ENCODE data around the gene KCTD13.
"Not testable (repeated sequence)": the region's sequence is repeated elsewhere in the genome, so short reads cannot be mapped to it uniquely, and the experiment has no call there.

The KCTD13 gene

DNA sequence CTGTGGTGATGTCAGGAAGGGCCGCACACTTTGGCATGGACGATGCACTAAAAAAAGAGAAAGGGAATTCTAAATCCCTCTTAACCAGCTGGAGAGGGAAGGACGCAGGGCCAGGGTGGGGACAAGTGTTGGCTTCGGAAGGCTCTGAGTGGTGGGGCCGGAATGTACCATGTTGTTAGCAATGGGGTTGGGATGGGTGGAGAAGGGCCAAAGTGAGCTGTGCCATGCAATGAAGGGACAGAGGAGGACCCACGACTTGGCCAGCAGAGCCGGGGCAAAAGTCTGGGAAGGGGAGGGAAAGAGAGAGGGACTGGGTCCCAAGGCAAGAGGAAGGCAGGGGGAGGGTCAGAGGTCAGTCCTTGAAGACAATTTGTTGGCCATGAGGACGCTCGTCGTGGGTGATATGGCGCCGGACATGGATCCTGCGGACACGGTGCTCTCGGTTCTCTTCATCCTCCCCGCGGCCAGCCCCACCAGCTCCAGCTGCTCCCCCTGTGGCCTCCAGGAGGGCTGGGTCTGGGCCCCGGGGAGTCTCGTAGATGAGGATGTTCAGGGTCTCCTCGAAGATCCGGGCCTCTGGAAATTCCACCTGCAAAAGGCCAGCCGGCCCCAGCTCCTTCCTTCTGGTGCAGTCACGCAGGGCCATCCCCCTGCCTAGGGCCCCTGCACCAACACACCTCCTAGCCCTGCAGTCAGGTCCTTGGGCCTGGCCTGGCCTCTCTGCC lies 19.3 kb downstream of the KCTD13 start:
- no peak for DNase-seq (ENCODE audit: low spot score)

DNA sequence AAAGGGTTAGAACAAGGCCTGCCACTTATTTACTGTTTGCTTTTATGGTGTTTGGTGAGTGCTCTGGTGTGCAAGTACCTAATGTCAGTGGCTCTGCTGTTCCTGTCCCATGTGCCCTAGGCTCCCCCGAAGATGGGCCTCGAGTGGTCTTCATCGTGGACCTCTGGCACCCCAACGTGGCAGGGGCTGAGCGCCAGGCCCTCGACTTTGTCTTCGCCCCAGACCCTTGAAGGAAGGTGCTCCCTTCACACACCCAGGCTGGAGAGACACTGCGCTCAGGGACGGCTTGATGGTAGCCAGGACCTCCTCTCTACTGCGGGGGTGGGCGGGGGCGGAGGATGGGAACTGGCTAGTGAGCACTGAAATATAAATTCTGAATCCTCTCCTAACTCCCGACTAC lies 20.4 kb downstream of the KCTD13 start:
- DNase-seq (ENCODE audit: low spot score), result no peak

DNA sequence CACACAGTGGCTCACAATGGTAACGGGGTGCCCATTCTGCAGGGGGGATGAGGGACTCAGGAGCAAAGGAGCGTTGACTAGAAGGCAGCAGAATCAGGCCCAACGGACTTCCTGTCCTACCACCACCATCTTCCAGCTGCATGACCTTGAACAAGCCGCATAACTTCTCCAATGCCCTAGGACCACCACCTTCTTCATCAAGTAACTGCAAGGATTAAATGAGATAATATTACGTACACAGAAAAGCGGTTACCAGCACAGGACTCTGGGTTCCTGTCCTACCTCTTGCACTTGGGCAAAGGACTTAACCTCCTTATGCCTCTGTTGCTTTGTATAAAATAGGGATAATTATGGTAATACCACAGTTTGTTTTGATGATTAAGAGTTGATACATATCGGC lies 21.1 kb downstream of the KCTD13 start:
- no peak for DNase-seq (ENCODE audit: low spot score)

DNA sequence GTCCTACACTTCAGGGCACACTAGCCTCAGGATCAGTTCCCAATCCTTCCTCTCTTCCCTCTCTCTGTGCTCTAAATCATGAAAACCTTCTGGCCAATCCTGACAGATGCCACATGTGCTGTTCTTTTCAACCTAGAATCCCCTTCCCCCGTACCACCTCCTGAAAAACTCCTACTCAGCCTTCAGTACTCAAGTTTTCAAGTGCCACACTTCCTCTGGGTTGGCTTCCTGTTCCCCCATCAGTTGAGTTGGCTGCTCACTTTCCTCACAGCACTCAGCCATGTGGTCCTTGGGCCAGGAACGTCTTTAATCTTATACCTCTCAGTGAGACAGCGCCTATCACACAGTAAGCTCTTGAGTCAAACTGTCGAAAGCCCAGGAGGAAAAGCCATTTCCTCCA lies 22.4 kb downstream of the KCTD13 start:
- no peak for DNase-seq (ENCODE audit: low spot score)

DNA sequence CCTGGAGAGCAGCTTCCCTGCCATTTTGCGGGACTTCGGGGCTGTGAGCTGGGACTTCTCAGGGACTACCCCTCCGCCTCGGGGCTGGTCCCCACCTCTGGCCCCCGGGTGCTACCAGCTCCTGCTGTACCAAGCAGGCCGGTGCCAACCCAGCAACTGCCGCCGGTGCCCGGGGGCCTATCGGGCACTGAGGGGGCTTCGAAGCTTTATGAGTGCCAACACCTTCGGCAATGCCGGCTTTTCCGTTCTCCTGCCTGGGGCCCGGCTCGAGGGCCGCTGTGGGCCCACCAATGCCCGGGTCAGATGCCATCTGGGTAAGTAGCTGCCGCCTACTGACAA lies 24.4 kb downstream of the KCTD13 start:
- DNase-seq (ENCODE audit: low spot score), result no peak

DNA sequence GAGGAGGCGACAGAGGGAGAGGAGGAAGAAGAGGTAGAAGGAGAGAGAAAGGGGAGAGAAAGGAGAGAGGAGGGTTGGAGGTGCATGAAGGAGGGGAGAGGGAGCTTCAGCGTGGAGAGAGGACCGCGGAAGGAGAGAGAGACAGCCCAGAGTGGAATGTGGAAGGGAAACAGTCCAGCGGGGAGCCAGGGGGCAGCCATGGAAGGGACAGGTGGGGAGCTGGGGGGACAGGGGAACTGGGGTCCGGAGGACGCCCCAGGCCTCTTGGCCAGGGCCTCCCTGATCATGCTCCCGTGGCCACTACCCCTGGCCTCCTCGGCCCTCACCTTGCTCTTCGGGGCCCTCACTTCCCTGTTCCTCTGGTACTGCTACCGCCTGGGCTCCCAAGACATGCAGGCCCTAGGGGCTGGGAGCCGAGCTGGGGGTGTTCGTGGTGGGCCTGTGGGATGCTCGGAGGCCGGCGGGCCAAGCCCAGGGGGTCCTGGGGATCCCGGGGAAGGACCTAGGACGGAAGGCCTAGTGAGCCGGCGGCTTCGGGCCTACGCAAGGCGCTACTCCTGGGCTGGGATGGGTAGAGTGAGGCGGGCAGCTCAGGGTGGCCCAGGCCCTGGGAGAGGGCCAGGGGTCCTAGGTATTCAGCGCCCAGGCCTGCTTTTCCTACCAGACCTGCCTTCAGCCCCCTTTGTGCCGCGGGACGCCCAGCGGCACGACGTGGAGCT lies 25.0 kb downstream of the KCTD13 start:
- DNase-seq (ENCODE audit: low spot score), result no peak

DNA sequence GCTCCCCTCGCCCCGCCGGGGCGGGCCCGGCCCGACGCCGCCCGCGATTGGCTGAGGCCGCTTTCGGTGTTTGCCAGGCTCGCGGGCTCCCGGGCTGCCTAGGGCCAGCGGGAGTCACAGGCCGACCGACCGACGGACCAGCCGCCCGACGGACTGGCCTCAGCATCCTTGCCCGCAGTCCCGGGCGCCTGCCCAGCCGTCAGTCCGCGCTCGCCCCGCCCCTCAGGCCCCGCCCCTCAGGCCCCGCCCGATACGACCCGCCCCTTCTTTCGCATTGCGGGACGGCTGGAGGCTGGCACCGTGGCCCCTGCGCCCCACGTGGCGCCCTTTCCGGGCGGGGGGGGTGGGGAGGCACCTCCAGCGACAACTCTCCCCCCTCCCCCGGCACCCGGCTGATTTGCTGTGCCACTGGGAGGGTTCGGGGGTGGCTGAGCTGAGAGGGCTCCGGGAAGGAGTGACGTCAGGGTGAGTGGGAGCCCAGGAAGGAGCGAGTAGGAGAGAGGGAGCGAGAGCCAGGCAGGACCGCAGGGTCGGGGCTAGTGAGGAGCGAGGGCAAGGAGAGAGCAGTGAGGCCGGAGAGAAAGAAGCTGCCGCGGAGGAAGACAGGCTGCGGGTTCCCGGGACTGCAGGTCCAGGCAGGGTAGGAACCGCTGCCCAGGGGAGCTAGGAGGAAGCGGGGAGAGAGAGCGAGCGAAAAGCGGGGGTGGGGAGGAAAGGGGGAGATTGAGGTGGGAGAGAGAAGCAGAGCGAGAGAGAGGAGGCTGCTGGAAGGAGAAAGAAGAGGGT lies 25.7 kb downstream of the KCTD13 start, which contains the start of gene ASPHD1:
ASPHD1 (plus strand) TSS at position 387 of the 786 bp plus-strand sequence. CDS start 484 bp downstream, outside the sequence.
- peak; percentile 75 for DNase-seq (ENCODE audit: low spot score)

DNA sequence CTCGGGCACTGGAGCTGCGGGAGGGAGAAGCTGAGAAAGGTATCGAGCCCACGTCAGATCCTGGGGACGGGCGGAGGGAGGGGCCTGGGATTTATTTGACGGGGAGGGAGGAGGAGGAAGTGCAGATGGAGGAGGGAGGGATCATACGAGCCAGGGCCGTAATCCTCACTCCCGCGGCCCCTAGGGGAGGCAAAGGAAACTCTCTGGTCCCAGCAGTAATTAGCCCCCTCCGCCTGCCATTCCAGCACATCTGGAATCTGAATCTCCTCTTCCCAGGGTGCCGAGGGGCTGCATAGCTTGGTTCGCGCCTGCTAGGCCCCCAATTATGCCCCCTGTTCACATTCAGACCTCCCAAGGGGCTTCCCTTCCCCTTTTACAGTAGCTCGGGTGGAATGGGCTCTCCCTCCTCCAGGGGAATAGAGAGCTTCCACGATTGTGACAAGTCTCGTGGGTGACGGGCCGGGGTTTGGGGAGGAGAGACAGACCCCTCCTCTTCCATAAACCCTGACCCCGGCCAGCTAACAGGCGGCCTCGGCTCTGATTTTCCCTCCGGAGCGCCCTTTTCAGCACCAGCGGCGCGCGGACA lies 26.4 kb downstream of the KCTD13 start, which contains the start of gene SEZ6L2:
SEZ6L2 (minus strand) TSS at position 35 of the 586 bp plus-strand sequence. CDS start 531 bp downstream, outside the sequence.
- peak; percentile 88 for DNase-seq (ENCODE audit: low spot score)

DNA sequence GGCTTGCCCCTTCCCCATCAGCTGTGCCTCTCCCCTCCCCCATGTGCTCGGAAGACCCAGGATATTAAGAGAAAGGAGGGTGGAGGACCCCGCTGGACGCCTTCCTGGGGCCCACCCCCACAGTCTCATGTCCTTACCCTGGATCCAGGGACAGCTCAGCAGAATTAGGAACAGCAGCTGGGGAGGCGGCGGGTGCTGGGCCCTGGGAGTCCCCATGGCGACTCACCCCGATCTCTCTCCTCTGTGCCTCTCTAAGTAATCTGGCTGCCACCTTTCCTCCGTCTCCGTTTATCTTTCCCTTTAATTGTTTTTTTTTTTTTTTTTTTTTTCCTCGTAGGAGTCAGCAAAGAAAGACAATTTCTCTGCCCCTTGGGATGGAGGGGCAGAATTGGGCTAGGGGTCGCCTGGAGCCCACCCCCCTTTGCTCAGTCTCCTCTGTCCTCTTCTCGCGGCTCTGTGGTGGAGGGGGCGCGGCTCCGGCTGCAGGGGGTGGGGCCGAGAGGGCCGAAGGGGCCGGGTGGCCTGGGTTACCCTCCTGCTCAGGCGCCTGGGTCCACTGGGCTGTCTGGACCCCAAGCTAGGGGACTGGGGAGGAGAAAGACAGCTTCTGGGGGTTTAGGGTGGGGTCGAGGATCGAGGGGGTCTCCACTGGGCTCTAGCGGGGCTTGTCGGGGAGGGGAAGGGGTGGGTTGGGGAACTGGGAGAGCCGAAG lies 27.1 kb downstream of the KCTD13 start:
- DNase-seq (ENCODE audit: low spot score), result peak; percentile 14

DNA sequence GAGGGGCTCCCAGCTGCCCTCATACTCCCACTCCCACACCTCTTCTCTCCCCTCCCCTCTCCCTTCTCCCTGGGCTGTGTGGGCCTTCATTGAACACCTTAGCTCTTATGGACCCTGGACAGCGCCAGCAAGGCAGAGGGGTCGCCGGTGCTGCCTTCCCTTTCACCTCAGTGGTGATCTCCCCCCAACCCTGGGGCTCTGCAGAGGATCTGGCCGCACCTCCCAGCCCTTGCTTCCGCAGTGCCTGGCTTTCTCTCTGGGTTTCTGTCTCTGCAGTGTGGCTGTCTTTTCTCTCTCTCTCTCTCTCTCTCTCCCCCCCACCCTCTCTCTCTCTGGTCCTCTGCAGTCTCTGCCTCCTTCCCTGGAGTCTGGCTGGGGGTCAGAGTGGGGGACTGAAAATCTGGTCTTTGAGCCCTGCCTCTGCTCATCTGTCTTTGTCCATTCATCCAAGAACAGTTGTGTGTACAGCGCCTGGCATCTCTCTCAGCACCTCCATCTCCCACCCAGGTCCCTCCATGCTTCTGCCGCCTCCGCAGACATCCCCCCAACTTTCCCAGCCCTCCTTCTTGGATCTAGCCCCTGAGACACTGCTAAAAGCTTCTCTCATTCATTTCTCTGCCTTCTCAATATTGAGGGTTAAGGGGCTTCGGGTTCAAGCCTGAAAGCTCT lies 27.8 kb downstream of the KCTD13 start:
- DNase-seq (ENCODE audit: low spot score), result no peak

DNA sequence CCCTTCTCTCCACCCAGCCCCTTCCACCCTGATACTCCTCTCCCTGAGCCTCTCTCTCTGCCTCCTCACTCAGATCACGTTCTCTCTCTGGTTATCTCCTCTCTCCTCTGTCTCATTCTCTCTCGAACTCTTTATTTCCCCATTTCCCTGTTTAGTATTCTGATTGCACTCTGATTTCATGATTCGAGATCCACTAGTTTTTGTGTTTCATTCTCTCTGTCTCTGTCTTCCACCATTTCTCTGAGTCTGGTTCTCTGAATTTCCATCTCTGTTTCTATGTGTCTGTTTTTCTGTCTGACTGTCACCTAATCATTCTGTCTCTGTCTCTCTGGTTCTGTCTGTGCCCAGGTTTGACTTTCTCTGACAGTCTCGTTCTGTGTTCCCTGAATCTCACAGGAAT lies 28.7 kb downstream of the KCTD13 start:
- no peak for DNase-seq (ENCODE audit: low spot score)

DNA sequence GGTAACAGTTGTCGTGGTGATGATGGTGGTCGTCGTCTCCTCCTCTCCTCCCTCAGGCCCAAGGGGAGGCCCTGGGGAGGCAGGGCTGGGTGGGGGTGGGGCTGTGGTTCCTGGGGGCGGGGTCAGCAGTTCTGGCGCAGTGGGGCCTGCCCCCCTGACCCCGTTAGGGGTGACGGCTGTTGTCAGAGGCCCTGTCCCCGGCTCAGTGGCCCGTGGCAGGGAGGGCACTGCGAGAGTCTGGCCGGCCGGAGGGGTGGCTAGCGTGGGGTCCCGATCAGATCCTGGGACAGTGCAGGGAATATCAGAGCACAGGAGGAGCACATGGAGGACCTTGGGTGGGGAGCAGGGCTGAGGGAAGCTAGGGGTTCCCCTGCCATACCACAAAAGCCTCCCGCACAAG lies 29.2 kb downstream of the KCTD13 start:
- no peak for DNase-seq (ENCODE audit: low spot score)

DNA sequence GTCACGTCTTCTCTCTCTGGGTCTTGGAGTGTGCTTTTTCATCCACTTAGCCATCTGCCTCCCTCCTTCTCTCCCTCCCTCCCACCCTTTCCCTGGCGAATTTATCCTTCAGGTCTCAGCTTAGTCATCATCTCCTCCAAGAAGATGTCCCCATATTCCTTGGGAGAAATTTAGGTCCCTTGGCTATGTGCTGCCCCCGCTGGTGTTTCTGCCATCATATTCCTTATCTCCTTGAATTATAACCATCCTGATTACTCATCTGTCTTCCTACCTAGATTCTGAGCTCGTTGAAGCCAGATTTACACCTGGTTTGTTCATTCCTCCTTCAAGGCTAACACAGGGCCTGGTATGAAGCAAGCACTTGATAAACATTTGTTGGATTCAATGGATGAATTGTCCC lies 31.7 kb downstream of the KCTD13 start:
- DNase-seq (ENCODE audit: low spot score), result no peak

DNA sequence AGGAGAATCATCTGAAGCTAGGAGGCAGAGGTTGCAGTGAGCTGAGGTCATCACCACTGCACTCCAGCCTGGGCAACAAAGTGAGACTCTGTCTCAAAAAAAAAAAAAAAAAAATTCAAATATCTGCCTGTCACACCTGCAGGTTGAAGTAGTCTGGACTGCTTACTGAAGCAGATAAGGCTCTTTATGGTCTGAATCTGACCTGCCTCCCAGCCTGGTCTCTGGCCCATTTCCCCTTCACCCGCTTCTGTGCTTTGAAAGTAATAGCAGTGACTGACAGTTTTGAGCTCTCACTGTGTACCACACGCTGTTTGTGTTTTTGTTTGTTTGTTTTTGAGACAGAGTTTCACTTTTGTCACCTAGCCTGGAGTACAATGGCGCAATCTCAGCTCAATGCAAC lies 32.5 kb downstream of the KCTD13 start:
- DNase-seq (ENCODE audit: low spot score), result no peak

DNA sequence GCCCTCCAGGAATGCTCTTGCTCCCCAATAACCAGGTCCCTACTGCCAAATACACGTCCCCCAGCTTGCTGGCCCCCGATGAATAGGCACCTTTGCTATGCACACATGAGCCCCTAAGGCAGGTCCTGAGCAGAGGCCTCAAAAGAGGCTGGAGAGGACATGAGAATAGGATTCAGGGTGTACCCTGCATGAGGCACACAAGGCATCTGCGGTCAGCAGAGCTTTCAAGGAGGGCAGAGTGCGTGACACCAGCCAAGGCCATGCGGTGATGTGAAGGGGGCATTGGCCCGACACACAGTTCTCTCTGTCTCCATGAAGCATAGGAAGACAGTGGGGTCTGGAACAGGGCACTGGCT lies 33.6 kb downstream of the KCTD13 start:
- no peak for DNase-seq (ENCODE audit: low spot score)

DNA sequence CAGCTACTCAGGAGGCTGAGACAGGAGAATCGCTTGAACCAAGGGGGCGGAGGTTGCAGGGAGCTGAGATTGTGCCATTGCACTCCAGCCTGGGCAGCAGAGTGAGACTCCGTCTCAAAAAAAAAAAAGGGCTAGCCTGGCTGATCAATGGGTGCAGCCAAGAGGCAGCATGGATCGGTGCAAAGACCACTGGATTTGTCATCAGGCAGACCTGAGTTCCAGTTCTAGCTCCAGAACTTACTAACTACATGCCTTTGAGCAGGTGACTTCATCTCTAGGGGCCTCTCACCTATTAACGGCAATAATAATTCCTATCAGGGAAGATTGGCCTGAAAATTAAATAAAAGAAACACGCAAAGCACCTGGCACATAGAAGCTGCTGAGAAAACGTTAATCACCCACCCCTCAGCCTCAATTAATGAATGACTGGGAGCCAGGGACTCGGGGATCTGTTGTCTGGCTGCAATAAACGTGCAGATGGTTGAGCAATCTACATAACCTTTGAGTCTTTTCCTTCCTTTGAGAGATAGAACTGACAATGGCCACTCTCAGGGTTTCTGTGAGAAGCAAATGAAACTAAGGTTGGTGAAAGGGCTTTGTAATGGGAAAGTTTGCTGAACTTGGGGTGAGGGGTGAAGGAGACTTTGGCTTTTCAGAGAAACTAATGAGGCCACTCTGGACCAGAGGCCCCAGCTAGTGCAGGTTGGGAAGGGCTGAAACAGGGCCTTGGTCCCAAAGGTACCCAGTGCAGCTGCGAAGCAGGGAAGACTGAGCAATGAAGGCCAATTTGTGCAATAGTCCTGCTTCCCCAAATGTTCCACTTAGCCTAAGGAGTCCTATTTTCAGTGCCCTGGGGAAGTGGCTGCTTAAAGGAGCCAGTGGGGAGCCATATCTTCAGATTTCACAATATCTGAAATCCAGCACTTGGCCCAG lies 34.2 kb downstream of the KCTD13 start:
- DNase-seq (ENCODE audit: low spot score), result no peak

DNA sequence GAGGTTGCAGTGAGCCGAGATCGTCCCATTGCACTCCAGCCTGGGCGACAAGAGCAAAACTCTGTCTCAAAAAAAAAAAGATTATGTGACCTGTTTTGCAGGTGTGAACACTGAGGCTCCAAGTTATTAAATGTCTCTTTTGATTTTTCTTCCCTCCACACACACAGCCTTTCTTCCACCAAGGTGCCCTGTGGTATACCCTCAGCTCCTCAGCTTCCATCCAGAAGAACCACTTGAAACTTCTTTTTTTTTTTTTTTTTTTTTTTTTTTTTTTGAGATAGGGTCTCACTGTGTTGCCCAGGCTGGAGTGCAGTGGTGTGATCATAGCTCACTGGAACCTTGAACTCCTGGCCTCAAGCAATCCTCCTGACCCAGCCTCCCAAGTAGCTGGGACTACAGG lies 36.7 kb downstream of the KCTD13 start:
- DNase-seq (ENCODE audit: low spot score), result not testable (repeated sequence)

DNA sequence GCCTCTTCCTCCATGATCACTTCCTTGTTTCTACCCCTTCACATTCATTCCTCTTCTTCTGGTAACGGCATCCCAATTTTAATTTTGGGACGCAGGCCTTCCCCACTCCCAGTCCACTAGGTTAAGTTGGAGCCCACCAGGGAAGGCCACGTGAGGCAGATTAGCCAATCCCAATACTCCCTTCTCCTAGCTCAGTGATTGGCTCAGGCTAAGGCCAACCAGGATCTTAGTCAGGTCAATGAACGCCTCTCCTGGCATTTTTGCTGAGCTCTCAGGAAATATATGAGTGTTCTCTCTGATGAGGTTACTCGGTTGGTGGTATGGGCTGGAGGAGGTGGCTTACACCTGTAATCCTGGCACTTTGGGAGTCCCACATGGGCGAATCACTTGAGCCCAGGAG lies 42.0 kb downstream of the KCTD13 start:
- no peak for DNase-seq (ENCODE audit: low spot score)

DNA sequence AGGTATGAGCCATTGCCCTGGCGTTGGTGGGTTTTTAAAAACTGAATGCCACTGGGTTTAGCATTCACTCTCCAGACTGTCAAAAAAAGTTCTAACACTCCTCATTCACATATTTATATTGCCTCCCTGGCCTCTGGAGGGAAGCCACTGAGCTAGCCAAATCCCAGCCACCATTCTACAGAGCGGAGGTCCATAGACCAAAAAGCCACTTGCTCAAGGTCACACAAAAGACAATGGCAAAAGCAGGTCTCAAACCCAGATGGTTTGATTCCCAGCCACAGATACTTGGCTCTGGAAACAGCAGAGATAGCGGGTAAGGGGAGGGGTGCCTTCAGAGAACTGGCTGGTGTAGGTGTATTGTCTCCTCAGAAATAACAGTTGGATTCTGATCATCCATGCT lies 45.0 kb downstream of the KCTD13 start:
- DNase-seq (ENCODE audit: low spot score), result no peak

DNA sequence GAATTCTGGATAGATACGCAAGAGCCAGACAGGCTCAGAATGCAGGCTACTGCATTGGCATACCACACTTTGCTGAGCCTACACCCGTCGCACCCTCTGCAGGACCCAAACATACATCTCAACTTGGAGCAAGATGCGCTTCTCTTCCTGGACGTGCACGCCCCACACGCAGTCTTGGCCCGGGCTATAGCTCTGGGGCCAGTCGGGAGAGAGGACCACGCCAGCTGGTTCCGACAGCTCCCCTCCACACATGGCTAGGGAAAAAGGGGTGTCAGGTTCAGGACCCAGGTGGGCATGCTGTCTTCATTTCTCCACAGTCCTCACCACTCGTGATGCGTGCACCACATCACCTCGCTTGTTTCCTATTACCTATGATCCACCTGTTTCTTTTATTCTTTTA lies 47.9 kb downstream of the KCTD13 start:
- DNase-seq (ENCODE audit: low spot score), result no peak

Data from SW480 (cell line).